NCI-H146 treated with DMSO at 0.1 percent for 48 hours (cell line): ENCODE results near the gene CLCA1.

ENCODE experiments used
- DNase-seq: peaks from one replicate; lab custom pipeline; 2025; ENCODE audit not compliant: unreplicated experiment; lab: John Stamatoyannopoulos, UW

CLCA1 gene

DNA sequence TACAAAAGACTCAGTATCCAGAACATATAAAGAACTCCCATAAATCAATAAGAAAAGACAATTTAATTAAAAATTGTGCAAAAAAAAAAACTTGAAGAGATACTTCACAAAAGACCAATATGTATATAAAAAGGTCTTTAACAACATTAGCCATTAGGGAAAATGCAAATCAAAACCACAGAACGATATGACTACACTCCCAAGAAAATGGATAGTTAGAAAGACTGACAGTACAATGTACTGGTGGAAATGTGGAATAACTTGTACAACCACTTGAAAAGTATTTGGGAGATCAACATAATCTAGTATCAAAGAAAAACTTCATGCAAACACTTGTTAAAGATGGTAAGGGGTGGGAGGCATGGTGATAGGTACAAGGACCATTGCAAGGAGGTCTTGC lies 3.9 kb upstream of the CLCA1 start:
- DNase-seq, result no peak

DNA sequence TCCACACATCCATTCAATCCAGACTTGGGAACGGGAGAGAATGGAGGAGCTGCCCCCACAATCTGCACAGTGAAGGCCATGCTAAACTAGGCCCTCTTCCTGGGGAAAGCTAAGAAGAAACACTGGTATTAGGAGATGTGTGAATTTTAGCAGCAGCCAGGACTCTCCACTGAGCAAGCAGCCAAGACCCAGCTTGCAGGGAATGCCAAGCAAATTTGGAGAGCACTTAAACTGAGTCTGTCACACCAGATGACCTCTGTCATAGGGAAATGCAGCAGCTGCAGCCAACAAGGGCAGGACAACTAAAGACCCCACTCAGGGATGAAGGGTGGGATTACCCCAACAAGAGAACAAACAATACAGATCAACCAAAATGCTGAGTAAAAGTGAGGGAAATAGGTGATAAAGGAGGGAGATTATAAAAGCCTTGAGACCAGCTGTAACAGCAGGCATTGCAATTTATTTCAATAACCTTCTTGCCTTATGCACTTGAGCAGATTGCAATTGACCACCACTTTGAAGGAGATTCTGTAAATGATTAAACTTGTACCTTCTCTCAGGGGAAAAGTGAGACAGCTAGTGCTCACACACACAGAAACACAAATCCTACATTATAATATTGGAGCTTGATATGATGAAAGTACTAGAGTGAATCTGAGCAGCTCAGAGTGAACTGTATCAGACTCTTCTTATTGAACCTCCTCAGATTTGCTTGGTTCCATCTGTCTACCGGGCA lies 2.5 kb upstream of the CLCA1 start:
- no peak for DNase-seq

DNA sequence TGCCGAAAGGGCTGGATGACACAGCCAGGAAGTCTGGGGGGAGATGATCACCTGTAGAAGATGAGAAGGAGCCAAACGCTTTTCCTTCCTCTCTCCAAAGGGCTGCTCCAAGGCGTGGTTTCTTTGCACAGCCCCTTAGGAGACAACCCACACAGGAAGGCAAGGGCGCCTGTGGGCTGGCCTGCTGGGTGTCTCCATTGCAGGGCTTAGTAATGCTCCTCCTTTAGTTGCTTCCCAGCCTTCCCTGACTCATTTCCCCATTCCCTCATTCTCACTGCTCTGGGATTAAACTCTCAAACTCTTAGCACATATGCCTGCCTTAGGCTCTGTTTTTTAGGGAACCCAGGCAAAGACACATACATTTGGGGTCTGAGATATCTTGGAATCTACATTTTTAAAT lies 1.7 kb upstream of the CLCA1 start:
- DNase-seq, result no peak

DNA sequence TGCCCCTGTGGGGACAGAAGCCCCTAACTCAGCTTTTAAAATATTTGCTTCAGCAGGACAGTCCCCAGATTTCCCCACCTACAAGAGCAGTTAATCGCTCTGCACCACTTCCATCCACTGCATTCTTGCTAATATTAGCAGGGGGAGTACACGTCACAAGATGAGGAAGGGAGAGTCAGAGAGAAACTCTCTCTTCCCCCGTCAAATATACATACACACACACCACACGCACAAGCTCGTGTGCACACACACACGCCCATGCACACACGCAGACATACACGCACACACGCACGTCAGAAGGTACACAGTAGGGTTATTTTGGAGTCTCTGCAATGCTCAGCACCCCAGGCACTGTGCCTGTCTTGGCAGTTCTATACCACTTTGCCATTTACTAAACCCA lies 2.1 kb downstream of the CLCA1 start:
- no peak for DNase-seq

DNA sequence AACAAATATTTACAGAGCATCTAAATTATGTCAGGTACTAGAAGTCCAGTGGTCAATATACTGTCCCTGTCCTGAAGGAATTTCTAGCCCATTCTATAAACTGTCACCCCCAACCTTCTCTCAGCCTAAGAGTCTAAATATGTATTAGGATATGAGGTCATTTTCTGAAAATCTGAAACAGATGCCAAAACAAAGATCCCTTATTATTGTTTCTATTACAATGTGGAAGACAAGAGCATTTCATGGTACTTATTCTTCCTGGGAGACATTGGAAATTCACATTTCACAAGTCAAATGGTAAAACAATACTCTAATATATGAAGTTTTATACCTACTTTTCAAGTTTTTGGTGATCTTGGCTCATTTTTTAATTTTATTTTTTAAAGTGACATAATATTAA lies 2.6 kb downstream of the CLCA1 start:
- DNase-seq, result no peak

DNA sequence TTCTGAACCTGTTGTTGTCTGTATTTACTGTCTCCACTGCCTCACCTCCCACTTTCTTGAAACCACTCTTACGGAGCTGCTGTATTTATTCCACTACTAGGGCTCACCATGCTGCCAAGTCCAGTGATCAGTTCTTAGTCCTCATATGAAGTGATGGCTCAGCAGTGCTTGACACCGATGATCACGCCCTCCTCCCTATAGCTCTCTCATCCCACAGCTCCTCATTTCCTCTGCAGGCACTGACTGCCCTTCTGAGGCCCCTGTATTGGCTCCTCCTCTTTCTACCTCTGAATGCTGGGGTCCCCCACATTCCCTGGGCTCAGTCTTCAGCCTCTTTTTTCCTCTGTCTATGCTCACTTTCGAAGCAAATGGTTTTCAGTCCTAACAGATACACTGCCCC lies 3.4 kb downstream of the CLCA1 start:
- DNase-seq, result no peak

DNA sequence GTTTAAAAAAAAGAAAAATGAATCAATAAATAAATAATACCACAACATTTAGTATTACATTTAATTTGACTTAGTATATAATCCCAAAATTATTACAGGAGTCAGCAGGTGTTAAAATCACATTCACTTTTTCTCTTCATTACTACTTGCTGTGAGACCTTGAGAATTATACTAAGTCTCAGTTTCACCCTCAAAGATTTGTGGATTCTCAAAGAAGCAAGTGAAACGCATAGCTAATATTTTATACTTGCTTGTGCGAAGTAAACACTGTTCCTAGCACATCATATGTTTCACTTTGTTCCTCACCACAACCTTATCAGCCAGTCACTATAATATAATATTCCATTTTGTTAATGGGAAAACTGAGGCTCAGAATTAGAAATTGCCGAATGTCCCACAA lies 4.0 kb downstream of the CLCA1 start:
- DNase-seq, result no peak

DNA sequence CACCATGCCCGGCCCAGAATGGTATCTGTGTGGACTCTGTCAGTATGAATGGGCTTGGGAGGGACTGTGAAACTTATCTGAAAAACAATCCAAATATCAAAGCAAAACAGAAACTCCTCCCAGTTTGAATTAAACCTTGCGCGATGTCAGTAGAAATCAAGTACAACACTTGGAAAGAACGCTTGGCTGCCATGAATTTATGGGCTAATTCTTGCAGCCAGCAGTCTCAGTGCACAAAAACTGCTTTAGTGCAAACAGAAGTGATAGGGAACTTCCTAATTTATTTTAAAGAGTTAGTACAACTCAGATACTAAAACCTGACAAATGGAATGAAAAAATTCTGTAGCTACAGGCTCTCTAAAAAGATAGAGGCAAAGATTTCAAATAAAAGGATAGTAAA lies 8.5 kb downstream of the CLCA1 start:
- no peak for DNase-seq

DNA sequence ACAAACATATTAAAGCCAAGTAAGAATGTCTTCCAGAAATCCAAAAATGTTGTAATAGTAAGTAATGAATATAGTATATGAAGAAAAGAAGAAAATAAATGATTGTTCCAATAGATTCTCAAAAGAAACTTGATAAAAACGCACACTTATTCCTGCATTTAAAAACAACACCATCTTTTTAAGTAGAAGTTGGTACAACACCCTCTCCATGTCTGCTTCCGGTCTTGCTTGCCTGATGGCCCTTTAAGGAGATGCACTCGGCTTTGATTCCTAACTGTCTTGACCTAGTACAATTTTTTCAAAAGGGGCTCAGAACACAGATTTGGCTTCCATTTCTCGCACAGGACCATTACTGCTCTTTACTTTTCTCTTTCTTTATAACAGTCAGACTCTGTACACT lies 9.0 kb downstream of the CLCA1 start:
- DNase-seq, result no peak

DNA sequence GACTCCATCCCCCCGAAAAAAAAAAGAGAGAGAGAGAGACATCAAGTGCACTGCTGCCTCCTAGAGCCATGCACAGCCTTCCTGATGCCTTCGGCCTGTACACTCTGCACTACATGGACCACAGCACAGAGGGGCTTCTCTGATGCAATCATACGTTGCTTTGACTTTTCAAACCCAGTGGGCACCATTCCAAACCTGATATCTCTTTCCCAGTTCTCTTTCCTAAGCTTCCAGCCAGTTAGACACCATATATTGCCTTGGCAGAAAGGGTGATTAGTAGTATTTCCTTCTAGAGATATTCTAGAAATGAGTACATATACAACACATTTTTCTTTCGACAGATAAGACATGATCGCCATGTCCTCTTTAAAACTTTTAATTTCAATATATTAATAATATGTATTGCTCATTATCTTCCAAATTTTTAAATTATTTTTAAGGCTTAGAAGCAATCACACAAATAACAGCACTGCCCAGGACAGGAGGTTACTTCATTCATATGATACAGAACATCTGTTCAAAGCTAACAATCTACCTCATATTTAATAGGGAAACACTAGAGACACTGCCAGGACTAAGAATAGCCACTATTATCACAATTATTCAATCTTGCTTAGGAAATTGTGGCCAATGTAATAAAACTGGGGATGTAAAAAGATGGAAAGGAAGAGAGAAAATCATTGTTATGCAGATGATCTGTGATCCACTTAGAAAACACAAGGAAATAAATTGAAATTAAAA lies 9.9 kb downstream of the CLCA1 start:
- DNase-seq, result no peak

DNA sequence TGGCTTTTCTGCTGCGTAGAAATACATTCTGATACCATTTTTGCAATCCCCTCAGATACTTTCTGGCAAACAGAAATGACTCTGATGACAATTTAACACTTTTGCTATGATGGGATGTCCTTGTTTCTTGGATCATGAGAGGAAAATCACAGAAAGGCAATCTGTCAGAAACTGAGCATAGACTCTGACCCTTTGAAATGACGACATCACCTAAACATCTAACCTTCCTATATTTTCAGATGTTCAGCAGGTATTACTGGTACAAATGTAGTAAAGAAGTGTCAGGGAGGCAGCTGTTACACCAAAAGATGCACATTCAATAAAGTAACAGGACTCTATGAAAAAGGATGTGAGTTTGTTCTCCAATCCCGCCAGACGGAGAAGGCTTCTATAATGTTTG lies 13.2 kb downstream of the CLCA1 start:
- no peak for DNase-seq

DNA sequence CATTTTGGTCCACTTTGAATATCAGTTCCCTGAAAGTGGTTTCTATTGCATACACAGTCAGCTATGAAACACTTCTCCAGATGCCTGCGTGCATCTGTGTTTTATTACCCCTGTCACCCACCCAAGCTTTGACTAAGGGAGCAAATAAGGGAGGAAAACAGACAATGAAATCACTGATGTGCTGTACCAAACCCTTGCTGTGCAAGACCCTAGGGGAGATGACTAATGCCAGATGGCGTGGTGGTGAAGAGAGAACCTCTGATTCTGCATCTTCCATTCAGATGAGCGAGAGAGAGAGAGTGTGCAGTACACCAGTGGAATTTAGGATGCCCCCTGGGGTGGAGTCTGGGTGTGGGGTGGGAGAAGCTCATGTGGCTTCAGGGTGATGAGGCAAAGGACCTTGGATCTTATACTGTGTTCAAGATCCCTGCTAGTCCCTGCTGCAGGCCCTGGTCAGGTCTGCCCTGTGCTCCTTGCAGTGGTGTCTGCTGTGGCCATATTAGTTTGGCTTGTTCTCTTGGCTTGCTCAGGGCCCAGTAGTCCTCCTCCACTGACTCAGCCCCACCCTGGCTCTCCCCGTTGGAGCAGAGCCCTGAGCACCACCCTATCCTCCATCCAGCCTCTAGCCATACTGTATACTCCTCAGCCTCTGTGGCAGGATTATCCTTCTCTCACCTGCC lies 18.5 kb downstream of the CLCA1 start:
- no peak for DNase-seq

DNA sequence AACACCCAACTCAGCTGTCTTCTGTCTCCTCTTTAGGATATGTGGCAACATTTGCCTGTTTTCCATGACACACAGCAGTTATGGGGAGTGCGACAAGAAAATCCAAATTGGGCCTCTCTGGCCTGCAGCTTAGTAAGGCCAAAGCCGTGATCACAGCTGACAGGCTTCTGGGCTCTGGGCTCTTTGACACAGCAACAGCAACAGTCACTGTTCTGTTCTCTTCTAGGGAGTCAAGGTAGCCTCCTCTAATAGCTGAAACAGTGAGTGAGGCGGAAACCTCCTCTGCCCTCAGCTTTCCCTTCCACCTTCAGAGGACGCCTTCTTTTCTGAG lies 19.0 kb downstream of the CLCA1 start:
- no peak for DNase-seq

DNA sequence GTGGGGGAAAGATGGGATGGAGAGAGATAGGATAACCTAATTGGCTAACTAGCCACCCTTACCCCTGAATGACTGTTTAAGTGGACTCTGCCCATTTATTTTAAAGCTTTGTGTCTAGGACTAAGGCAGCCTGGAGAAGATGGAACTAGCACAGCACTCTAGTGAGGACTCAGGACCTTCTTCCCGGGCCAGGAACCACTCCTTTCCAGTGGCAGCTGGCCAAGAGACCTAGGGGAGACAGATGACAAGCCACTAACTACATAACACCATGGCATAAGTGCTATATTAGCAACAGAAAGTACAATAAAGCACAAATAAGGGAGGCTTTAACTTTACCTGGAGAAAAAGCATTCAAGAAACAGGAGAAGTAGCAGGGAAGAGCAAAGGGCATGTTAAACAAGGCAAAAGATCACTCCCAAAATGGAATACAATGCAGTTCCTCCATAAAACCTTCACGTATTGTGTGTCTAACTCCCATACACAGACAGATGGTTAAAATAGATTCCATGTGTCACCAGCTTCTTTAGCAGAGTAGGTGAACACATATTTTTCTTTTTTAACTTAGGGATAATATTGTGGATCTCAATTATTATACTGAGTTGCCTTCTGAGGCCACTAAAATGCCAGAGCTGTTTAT lies 20.6 kb downstream of the CLCA1 start:
- DNase-seq, result no peak

DNA sequence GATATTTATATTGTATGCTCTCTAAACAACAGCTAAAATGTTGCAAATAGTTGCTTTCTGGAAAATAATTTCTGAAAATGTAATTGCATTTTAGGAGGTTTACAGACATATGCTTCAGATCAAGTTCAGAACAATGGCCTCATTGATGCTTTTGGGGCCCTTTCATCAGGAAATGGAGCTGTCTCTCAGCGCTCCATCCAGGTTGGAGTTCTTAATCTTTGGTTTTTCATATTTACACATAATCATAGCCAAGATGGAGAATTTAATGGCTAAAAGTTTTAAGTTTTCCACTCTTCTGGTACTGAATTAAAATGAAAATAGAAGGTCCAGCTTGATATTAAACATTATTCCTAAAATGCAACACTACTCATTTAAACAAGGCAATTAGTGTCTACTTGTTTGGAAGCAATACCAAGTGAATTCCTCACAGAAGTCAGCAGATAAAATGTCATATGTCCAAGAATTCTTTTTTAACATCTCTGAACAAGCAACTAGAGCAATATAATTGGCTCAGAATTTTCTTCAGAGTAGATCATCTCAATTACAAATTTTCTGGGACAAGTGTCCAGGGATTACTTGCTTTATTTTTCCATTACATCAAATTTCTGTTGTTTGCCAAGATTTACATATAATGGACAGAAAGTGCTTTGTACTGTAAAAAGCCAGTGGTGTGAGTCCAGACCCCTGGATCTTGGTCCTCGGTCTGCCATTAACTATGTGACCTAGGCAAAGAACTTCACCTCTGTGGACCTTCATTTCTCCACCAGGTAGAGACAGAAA lies 22.6 kb downstream of the CLCA1 start:
- DNase-seq, result no peak

DNA sequence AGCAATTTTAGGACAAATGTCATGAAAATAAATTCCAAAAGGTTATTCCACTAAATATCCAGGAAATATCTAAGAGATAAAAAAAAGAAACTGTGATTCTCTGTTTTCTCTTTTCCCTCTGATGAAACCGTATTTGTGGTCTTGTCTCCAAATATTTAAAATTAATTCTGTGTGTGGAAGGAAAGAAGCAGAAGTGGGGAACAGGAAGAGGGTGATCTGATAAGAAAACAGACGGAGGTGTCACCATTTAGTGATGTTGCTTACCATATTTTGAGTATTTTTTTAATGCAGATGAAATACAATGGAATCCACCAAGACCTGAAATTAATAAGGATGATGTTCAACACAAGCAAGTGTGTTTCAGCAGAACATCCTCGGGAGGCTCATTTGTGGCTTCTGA lies 29.6 kb downstream of the CLCA1 start:
- DNase-seq, result no peak

DNA sequence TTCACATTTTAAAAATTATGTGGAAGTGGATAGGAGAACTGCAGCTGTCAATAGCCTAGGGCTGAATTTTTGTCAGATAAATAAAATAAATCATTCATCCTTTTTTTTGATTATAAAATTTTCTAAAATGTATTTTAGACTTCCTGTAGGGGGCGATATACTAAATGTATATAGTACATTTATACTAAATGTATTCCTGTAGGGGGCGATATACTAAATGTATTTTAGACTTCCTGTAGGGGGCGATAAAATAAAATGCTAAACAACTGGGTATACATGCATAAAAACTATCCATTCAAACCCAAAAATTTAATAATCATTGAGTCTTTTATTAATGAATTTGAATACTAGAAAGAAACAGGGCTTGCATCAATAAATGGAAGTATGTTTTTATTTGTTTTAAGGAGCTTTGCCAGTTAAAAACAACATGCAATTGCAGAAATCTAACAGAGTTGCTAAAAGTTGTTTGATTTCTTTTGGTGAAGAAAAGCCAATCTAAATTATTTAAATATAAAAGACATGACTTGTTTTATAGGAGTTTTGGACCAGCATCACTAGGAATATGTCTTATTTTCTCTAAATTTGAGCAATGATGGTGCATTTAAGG lies 31.4 kb downstream of the CLCA1 start:
- peak; percentile 43 for DNase-seq

DNA sequence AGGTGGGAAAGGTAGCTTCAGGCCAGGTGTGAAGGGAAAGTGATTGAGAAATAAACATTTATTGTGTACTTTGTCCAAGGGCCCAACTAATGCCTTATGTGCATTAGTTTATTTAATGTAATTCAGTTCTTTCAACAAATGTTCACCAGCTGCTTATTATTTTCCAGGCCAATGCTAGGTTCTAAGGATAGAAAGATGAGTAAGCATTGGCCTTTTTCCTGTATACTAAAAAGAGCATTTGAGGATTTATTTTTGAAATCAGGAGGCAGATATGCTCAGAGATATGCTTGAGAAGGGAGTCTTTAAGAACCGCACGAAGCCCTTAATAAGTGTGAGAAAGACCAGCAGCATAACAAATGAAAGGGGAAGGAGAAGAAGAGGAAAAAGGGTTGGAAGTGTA lies 32.0 kb downstream of the CLCA1 start:
- no peak for DNase-seq

DNA sequence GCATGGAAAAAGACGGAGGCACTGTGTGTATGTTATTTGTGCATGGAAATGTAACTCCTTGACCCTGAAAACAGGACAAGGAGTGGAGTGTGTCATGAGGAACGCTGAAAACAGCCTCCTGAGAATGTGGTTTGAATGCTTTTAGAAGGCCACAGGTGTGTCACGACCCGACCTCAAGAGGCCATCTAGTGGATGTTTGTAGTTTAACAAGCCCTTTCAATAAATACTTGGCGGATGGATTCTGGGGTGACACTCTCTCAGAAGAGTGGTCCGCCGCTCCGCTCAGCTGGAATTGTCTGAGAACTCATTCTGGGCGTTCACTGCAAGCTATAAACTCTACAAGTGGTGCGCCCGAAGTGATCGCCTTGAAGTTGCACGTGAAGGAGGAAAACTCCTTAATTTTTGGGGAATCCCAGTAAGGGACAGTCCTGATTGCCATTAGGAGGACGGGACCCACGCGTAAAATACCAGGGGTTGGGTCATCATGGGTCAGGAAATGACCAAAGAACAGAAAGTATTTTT lies 33.5 kb downstream of the CLCA1 start:
- DNase-seq, result peak; percentile 30

DNA sequence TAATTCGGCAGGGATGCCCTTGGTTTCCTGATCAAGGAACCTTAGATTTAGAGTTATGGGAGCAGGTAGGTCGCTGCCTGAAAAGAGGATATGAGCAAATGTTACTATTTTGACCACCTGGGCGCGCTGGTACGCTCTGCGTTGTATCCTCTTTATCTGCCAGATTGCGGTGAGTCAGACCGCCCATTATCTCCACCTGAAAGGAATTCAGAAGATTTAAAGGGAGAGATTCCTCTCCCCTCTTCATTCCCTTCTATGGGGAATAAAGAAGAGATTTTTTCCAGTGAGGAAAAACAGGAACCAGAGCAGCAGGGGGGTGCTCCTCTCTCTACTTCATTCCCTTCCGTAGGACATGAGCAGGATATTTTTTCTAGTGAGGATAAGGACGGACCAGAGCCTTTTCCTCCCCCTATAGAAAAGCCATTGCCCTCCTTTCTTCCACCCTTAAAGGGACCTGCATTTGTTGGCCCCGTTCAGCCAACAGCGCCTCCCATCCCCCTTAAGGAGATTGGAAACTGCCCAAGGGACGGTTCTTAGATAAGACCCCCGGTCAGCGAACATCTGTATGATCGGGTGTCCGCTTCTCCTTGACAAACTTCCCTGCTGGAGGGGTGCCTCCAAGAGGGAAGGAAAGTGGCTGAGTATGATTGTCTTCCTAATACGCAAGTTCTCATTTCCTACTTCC lies 34.1 kb downstream of the CLCA1 start:
- peak; percentile 62 for DNase-seq
